Measurements from ENCODE around the gene ELK3.

Gene ELK3

GRCh38 chr12:96256672-96257361 is 62.6 kb downstream of the ELK3 start:
- no peak for DNase-seq (ENCODE audit: low read depth in 2 of 2)

- DNase-seq (ENCODE audit: low read depth in 2 of 2), result no peak
Measured at GRCh38 chr12:96257550-96258103, 63.5 kb downstream of the ELK3 start.

GRCh38 chr12:96258104-96258961 is 64.2 kb downstream of the ELK3 start:
- DNase-seq (ENCODE audit: low read depth in 2 of 2), result peak; percentile 47 to 51

DNA sequence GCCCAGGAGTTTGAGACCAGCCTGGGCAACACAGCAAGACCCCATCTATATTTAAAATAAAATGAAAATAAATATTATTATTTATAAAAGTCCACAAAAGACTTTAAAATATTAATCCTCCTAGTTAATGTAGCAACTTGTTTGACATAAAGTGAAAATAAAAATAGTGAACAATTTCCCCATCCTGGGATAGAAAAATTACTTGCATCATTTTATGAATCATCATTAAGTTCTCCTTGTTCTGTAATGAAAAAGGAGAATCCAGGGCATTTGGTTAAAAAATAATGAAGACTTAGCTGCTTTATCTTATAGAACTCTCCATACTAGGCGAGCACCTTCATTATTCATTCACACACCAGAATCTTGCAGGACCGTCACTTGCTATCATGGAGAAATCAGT is 66.1 kb downstream of the ELK3 start:
- DNase-seq (ENCODE audit: low read depth in 2 of 2), result no peak

GRCh38 chr12:96260644-96261043 is 66.5 kb downstream of the ELK3 start:
- DNase-seq (ENCODE audit: low read depth in 2 of 2), result no peak

GRCh38 chr12:96261557-96261956 is 67.4 kb downstream of the ELK3 start:
- no peak for DNase-seq (ENCODE audit: low read depth in 2 of 2)

- DNase-seq (ENCODE audit: low read depth in 2 of 2), result no peak
Measured at GRCh38 chr12:96263449-96263902, 69.3 kb downstream of the ELK3 start.

- no peak for DNase-seq (ENCODE audit: low read depth in 2 of 2)
Measured at GRCh38 chr12:96265400-96265799, 71.2 kb downstream of the ELK3 start.

DNA sequence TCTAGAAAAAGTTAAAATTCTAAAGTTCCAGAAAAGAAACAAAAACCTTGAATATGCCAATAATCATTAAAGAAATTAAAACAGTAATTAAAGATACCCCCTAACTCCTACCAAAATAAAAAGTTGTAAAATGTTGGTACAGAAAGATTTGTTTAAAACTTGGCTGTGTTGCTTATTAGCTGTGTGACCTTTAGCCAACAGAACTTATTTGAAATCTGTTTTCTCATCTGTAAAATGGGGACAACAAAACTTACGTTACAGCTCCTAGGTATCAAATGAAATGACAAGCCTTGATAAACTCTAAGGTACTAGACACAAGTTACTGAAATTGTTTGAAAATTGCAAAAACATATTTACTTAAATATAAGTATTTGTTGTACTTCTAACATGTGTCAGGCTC is 71.7 kb downstream of the ELK3 start:
- no peak for DNase-seq (ENCODE audit: low read depth in 2 of 2)

GRCh38 chr12:96266238-96266637 is 72.1 kb downstream of the ELK3 start:
- no peak for DNase-seq (ENCODE audit: low read depth in 2 of 2)

DNA sequence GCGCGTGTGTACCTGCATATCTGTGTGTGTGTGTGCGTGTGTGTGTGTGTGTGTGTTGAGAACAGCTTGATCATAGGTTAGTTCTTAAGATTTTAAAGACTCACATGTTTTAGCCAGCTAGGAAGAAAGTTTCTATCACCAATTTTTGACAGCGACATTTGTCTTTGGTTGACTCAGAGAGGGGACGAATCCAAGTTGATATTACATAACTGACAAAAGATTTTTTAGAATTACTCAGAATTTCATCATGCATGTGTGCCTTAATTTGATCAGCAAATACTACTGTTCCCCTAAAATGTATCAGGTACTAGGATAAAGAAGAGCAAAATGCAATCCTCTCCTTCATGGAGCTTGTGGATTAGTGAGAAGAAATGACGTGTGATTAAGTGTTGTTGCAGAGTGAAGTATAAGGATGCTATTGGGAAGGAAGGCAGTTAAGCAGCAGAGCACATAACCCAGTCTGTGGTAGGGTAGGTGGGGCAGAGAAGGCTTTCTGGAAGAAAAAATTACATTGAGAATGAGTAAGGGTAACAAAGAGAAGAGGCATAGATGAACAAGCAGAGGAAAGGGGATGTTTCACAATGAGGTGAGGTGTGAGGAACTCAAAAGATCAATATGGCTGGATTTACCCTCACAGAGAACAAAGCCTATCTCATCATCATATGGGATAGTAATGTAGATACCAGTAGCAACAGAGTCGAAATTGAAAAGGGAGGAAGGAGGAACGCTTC is 77.5 kb downstream of the ELK3 start:
- DNase-seq (ENCODE audit: low read depth in 2 of 2), result peak; percentile 31 to 42

DNA sequence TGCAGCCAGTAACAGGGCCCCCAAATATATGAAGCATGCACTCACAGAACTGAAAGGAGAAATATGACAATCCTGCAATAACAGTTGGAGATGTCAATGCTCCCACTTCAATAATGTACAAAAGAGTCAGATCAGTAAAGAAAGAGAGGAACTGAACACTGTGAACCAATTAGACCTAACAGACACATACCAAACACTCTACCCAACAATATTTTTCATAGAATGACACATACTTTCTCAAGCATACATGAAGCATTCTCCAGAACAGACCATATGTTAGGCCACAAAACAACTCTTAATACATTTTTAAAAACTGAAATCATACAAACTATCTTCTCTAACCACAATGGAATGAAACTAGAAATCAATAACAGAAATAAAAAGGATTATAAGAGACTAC is 80.2 kb downstream of the ELK3 start:
- DNase-seq (ENCODE audit: low read depth in 2 of 2), result peak; percentile 74 to 78

GRCh38 chr12:96285158-96285557 is 91.0 kb downstream of the ELK3 start:
- DNase-seq (ENCODE audit: low read depth in 2 of 2), result no peak

GRCh38 chr12:96289067-96289466 is 94.9 kb downstream of the ELK3 start:
- DNase-seq (ENCODE audit: low read depth in 2 of 2), result no peak

GRCh38 chr12:96293093-96293492 is 98.9 kb downstream of the ELK3 start:
- DNase-seq (ENCODE audit: low read depth in 2 of 2), result no peak

DNA sequence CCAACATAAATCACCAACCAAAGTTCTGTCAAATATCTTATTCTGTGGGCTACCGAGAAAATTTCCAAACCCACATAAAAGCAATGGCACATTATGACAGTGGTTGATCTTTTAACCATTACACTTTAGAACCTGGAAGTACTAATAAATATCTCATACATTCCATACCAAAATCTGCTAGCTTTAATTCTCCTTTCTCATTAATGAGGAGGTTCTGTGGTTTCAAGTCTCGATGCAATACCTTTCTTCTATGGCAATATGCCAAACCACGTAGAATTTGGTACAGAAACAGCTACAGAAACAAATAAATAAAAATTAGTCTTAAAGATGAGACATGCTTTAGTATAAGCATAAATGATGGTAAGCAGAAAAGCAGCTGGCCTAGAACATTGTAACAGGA is 100.7 kb downstream of the ELK3 start:
- peak; percentile 36 to 42 for DNase-seq (ENCODE audit: low read depth in 2 of 2)

DNA sequence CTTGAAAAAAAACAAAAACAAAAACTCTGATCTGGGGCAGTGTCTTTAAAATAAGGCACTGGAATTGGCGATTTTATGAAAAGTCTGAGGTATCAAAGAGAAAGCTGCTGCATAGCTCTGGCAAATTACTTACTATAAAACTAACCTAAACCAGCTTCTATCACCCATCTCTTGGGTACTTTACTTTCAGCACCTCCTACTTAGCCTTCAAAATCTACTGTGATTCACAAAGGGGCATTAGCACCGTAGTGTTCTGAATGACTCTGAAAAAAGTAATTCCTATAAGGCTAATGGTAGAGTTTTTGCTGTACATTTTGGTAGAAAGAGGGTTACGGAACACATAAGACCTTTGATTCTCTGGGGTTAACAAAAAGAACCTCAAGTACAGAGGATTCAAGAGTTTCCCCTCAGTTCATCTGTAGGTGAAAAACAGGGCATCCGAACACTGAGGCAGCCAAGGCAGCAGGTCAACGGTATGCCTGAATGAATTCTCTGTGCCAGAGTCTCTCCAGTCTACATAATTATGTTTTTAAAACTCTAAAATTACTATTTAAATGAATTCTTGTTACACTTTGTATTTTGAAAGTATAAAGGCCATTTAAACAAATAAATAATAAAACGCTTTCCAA is 101.5 kb downstream of the ELK3 start:
- no peak for DNase-seq (ENCODE audit: low read depth in 2 of 2)

- DNase-seq (ENCODE audit: low read depth in 2 of 2), result no peak
Measured at GRCh38 chr12:96297504-96297903, 103.3 kb downstream of the ELK3 start.

DNA sequence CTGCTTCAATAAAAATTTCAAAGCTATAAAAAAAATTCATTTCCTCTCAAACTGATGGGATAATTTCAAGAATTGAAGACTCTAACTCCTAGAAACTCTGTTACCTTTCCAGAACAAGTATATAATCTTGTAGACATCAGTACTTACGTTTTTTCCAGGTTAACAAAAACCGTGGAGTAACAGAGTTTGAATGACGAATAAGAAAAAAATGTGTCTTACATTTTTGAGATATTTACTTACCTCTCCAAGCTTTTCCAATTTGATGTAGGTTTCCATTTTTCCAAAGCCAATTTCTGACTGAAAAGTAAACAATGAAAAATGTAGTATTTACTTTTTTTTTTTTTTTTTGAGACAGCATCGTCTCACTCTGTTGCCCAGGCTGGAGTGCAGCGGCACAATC is 105.9 kb downstream of the ELK3 start:
- DNase-seq (ENCODE audit: low read depth in 2 of 2), result no peak

DNA sequence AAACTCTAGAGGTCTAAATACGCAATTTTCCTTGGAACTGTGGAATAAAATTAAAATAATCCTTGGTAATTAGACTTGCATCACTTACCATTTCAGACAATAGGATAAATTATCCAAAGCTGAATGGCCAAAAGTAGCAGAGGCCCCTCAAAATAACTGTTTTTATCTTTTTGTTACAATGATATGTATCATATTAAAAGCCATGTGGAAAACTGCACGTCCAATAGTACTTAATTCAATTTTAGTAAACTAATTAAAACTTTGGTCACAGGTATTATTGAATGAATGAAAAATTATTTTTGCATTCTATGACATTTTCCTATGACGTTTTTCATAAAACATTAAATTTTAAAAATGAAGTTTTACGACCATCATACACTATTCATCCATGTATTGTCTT is 107.6 kb downstream of the ELK3 start:
- DNase-seq (ENCODE audit: low read depth in 2 of 2), result no peak

DNA sequence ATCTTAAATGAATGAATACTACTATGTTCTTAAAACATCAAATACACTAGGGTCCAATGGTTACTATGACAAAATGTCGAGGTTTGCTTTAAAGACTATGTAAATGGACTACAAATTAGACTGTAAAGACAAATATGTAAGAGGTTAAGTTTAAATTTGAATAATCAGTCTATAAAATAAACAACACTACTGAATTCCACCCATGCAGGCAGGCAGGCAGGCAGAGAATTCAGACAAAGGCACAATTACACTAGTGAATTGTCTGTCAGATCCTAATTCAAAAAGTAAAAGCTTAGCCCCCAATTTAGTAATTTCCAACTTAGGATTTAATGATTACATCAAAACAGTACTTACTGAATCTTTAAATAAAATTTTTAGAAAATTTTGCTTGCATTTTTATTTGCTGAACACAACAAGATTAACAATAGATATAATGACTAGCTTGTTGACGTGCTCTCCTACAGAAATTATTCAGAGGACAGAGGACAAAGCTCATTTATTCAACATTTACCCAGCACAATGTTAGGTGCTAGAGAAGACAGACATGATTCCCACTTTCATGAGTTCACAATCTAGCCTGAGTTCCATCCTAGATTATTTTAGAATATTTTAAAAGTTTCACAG is 108.6 kb downstream of the ELK3 start:
- no peak for DNase-seq (ENCODE audit: low read depth in 2 of 2)

All from fibroblast of skin of left biceps (primary cell).